Measurements from ENCODE around the gene MSANTD7.

MSANTD7 gene

GRCh38 chr10:14820775-14821154 lies 17.3 kb upstream of the MSANTD7 start:
- no peak for DNase-seq

GRCh38 chr10:14821635-14822375 lies 16.3 kb upstream of the MSANTD7 start:
- Histone ChIP-seq H3K9me3 (no peaks in the 10 kb centered on the region), H3K36me3 (no peaks in the 10 kb centered on the region), H3K4me1 (peaks cover 0 to 8% (median 2%) of the 10 kb centered on the region in 4 donors), H3K27ac (no peak overlapping the region), H3K27me3 (no peaks in the 10 kb centered on the region), H3K4me3 (no peak overlapping the region)
- no peak for TF ChIP-seq CTCF (IDR thresholded peaks at IDR 0.05)
- intact Hi-C loops (cut with DNase I; ENCODE audit: low total_unique reads): loop anchor here (5.0 kb wide), 2 partner anchors 285 to 325 kb away; no protein-coding TSS in a partner anchor
- no peak for DNase-seq

More at GRCh38 chr10:14820775-14821154, 17.3 kb upstream of the MSANTD7 start:
- no peak for TF ChIP-seq CTCF (IDR thresholded peaks at IDR 0.05)
- Histone ChIP-seq H3K4me1 (peaks cover 0 to 8% (median 2%) of the 10 kb centered on the region in 4 donors), H3K9me3 (no peaks in the 10 kb centered on the region), H3K36me3 (no peaks in the 10 kb centered on the region), H3K4me3 (no peak overlapping the region), H3K27me3 (no peaks in the 10 kb centered on the region), H3K27ac (no peak overlapping the region)
- intact Hi-C loops (cut with DNase I; ENCODE audit: low total_unique reads): loop anchor here (5.0 kb wide), 2 partner anchors 283 to 323 kb away; no protein-coding TSS in a partner anchor

- no peaks in the 10 kb centered on the region for H3K9me3 ChIP-seq
- H3K4me1 ChIP-seq: peaks cover 0 to 8% (median 2%) of the 10 kb centered on the region in 4 donors
- no peak overlapping the region for H3K4me3 ChIP-seq
- no peaks in the 10 kb centered on the region for H3K27me3 ChIP-seq
- no peak overlapping the region for H3K27ac ChIP-seq
- TF ChIP-seq CTCF (IDR thresholded peaks at IDR 0.05): peak; percentile 50 to 64
- intact Hi-C loops (cut with DNase I; ENCODE audit: low total_unique reads): loop anchor here (5.0 kb wide), 2 partner anchors 286 to 326 kb away; no protein-coding TSS in a partner anchor
- H3K36me3 ChIP-seq: no peaks in the 10 kb centered on the region
- DNase-seq: no peak
These were observed 15.0 kb upstream of the MSANTD7 start for GRCh38 chr10:14822879-14823755.

GRCh38 chr10:14823966-14824365 lies 14.1 kb upstream of the MSANTD7 start:
- no peak overlapping the region for H3K27ac ChIP-seq
- intact Hi-C loops (cut with DNase I; ENCODE audit: low total_unique reads): loop anchor here (5.0 kb wide), 2 partner anchors 287 to 327 kb away; no protein-coding TSS in a partner anchor
- no peaks in the 10 kb centered on the region for H3K36me3 ChIP-seq
- no peak for TF ChIP-seq CTCF (IDR thresholded peaks at IDR 0.05)
- H3K9me3 ChIP-seq: no peaks in the 10 kb centered on the region
- DNase-seq: no peak
- H3K27me3 ChIP-seq: no peaks in the 10 kb centered on the region
- H3K4me3 ChIP-seq: no peak overlapping the region
- H3K4me1 ChIP-seq: peaks cover 0 to 8% (median 2%) of the 10 kb centered on the region in 4 donors

- Histone ChIP-seq H3K27me3 (no peaks in the 10 kb centered on the region), H3K4me3 (no peak overlapping the region), H3K9me3 (no peaks in the 10 kb centered on the region), H3K4me1 (no peaks in the 10 kb centered on the region), H3K27ac (no peak overlapping the region), H3K36me3 (no peaks in the 10 kb centered on the region)
- no peak for TF ChIP-seq CTCF (IDR thresholded peaks at IDR 0.05)
- intact Hi-C loops (cut with DNase I; ENCODE audit: low total_unique reads): no loop called here
- no peak for DNase-seq
These were observed 11.9 kb upstream of the MSANTD7 start for GRCh38 chr10:14826076-14826829.
